GM18907 (cell line): ENCODE data around the gene NTM.

ENCODE experiments used
- ATAC-seq: cut with Tn5 transposase; IDR thresholded peaks from one replicate; pipeline ENCODE4 v1.9.1; 2021; ENCODE audit warnings: mild to moderate bottlenecking, moderate library complexity; ENCODE audit not compliant: unreplicated experiment

Gene NTM

DNA sequence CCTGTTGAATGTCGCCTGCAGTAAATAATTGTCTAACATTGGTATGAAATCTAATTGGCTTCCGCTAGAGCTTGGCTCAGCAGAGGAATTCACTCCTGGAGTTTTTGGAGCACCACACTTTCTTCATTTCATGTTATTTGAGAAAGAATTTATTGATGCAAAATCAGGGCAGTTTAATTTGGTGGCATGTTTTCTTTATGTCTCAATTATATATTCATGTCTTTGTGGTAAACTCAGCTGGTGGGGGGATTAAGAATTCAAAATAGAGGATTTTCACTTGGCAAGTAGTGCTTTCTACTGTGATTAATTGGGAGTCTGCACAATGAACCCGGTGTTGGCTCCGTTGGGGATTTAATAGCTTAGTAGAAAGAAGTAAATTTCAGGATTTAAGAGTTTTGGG is 784.4 kb downstream of the NTM start:
- no peak for ATAC-seq

DNA sequence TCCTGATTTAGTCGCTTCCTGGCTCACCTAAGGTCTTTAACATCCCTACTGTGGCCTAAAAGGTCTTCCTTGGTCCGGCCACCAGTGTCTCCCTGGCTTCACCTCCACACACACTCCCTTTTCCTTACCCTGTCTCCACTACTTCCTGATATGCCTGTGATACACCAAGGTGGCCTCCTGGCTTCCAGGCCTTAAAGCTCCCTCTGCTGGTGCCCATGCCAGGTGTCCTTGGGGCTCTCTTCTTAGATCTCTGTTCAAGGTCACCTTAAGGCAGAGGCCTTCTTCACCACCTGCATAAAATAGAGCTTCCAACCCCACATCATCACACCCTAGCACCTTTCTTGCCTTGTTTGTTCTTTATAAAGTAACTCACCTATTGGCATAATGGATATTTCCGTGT is 787.7 kb downstream of the NTM start:
- ATAC-seq: no peak

DNA sequence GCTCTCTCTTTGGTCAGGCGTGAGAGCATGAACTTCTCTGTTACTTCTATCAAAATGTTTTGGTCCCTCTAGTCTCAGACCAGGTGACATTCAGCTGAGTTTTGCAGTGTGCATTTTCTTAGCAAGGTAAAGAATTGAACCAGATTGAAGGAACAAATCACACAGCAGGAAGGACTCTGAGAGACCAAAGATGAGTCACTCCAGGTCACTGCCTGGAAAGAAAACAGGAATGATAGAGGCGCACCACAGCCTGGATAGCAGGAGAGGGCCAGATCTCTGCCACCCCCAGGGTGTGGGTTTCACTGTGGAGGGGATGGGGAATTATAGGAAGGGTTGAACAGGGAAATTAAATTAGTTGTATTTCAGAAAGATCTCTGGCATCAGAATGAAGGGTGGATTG is 788.3 kb downstream of the NTM start:
- ATAC-seq: no peak

DNA sequence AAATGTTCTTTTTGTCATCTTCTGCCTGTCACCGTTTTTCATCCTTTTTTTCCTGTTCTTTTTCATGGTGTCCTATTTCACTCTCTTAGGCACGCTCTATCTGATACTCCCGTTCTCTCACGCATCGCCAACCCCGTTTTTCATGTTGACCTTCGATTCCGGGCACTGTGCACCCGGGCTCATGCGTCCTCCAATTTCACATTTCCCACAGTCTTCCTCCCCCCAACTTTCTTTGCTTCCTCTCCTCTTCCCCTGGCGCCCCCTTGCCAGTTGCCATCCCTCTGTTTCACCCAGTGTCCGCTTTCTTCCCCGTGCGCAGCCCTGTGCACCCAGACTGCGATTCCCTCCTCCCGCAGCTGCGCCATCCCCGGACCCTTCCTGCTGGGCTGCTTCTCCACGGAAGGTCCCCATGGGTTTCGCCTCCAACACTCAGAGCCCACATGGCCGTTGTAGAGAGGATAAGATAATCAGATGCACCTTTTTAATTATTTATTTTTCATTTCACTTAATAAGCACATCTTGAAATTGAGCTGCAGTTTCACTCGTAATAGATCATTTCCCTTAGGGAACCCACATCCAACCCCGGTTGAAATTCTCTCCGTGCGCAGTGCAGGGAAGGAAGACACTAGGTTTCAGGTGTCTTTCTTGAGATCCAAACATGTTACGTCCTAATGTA is 791.1 kb downstream of the NTM start:
- ATAC-seq: no peak

DNA sequence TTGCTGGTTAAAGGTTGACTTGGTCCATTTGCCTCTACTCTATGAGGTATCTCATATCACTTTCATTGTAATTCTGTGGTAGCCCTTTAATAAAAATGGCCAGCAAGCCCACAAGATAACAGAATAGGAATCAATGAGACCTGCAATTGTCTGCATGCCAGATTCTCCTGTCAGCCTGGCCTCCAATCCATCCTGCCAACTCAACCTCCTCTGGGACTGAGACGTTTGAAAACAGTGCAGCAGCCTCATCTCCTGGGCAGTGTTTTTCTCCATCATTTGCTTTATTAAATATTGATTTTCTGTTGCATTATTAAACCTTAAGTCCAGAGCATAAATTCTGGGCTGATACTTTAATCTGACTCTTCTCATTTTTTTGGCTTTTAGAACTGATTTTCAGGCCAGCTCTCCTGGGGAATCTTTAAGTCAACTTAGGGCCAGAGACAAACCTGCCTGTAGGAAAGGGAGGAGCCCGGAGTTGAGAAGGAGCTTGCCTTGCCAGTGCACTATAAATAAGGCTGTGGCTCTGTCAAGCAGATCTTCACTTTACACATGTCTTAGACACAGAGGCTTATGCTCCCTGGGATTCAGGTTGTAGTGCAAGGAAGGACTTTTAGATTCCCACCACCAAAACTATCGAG is 798.0 kb downstream of the NTM start:
- ATAC-seq: no peak

DNA sequence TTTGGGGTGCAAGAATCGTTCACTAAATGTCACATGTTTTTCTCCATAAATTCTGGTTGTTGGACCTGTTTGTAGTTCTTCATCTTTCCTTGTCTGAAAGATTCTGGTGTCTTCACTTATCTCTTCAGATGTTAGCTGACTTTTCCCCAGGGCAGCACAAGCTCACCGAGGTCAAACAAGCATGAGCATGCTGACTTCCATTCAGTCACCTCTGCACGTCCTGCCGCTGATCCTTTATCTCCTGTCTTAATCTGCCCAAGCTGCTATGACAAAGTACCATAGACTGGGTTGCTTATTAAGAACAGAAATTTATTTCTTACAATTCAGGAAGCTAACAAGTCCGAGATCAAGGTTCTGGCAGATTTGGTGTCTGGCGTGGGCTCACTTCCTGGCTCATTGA is 800.6 kb downstream of the NTM start:
- no peak for ATAC-seq

DNA sequence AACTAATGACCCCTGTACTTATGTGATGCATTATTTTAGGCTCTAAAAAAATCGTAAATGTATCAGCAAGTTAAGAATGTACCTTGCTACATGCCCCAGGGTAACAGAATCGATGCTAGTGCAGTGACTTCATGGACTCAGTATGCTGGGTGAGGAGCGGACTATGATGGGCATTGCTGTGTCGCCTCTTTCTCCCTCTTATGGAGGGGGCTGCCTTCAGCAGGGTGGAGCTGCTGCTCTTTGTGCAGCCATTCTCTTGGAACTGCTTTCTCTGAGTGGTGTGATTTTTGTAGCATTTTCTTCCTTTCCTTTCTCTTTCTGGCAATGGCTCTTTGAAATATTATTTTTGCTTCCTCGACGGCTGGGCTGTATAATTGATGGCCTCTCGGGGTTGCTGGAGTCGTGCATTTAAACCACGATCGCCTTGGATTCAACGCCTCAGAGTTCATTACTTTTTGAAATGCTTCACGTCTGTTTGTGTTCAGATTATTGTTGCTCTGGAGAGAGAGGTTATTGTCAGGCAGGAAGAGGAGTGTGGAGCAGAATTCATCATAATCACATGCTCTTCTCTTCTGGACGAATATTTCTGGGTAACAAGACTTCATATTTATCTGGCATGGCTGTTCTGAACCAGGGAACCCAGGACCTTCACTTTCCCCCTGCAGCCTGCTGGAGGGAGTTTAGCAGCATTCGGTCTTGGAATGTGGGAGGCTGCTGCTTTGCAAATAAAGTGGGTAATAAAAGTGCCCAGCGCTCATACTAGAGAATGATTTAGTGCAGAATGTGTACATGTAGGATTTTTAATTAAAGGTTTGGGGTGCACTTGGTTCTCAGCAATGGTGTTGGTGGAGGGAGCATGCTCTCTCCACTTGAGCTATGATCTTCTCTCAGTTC is 804.2 kb downstream of the NTM start:
- no peak for ATAC-seq

DNA sequence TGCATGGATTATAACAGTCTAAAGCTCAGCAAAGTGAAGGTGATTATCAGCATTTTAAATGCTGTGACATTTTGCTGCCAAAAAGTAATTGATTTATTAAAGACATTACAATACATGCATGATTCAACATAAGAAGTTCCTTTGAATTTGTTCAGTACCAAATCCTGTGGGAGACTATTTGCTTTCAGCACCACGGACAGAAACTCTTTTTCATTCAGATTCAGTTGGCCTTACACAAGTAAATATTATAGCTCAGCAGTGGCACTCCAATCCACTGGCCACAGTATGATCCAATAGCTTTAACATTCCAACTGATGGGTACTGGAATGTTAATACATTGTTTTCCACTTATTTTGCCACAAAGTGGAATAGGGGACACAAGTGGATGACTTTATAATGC is 806.7 kb downstream of the NTM start:
- no peak for ATAC-seq

DNA sequence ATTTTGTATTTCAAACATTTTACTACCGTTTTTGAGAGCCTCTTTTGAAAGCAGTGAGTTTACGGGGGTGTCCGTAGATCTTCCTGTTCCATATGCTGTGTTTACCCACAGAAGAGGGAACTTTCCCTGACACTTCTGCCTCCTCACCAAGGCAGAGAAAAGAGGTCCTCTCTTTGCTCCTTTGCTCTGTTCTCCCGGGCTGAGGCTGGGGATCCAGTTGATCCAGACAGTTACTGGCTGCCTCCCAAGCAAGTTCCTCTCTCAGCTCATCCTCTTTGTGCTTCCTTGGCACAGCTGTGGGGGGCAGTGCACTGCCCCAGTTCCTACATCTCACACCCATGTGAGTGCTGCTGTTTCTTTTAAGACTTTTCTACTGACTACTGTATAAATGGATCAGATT is 813.7 kb downstream of the NTM start:
- ATAC-seq: no peak

DNA sequence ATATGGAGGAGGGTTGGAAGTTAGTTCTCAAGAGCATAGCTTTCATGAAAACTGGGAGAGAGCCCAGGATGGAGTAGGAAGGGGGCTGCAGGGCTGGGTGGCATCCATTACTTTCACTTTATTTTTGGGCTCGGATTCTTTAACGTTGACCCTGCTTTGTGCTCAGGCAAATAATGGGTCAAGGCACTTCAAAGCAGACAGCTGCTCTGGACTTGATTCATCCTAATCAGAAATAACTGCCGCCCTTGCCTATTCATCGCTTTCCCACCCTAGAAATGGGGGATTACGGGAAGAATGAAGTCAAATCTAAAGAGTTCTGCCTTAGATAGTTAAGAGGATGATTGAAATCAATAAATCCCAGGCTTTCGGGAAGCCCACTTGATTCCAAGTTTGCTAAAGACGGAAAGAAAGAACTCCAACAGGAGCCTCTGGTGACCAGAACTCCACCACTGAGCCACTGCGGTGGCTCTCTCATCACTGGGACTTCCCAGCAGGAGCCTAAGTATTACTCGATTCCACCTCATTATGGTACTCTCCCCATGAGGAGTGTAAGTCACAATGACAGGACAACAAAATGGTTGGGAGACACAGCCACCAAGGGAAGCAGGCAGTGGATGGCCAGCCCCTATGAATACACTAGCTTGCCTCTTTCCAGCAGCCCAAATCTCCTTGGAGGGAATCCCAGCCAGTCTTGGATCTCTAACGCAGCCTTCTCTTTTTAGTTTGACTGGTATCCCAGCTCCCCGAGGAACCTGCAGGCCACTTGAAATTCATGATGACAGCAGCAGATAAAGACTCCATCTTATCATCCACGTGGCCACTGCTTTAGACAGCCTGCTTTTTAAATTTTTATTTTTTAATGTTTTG is 815.5 kb downstream of the NTM start:
- ATAC-seq: no peak

DNA sequence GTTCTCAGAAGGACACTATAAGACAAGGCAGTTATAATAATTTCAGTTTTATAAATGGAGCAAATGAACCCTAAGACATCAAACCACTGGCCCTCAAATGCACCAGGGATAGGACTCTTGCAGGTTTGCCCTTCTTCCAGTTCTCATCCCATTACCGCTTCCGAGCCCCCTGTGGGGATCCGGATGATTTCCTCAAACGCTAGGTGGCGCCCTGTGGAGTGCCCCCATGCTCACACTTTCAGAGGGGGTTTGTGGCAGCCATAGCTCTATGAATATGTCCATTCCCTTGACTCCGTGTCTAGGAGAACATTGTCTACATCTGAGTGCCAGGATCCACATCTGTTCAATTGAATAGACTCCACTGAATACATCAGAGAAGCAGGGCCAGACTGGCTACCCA is 816.3 kb downstream of the NTM start:
- no peak for ATAC-seq

DNA sequence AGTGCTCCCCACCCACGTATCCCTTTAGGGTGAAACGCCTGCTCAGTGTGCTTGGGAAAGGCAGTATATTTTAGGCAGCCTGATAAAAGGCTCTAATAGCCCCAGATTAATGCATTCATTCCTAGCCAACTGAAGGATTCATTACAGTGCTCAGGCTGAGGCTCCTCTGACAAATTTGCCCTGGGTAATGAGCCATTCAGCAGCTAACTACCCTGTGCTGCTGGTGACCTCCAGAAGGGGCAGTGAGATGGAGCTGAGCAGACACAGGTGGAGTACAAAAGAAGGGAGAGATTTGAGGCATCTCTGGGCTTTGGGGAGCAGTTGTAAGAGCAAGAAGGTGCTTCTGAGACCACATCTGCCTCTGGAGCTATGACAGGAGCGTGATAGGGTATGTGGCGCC is 817.0 kb downstream of the NTM start:
- ATAC-seq: no peak

DNA sequence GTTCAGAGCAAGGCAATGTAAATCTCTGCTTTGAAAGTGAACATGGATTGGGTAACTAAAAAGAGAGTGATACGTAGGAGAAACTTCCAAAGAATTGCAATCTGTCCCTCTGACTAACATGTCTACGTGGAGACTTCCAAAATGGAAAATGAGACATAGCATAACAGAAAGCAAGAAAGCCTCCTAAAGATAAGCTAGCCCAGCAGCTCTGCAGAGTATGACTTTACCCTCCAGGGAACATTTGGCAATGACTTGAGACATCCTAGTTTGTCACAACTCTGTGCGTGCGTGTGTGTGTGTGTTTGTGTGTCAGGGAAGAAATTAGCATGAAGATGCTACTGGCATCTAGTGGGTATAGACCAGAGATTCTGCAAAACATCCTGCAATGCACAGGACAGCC is 817.4 kb downstream of the NTM start:
- ATAC-seq: no peak

DNA sequence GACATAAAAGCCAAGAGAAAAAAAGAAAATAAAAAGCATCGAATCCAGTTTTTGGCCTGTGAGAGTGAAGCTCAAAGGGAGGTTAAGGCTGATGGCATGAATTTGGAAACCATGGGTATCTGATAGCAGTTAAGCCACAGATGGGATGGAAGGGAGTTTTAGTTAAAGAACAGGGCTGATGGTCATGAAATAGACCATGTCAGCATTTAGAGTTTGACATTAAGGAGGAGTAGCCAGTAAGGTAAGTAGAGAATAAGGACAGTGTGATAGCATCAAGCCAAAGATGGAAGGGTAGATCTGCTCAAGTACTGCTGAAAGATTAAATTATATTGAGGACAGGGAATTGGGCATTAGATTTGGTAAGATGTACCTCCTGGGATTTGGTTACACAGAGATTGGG is 826.5 kb downstream of the NTM start:
- ATAC-seq: no peak

DNA sequence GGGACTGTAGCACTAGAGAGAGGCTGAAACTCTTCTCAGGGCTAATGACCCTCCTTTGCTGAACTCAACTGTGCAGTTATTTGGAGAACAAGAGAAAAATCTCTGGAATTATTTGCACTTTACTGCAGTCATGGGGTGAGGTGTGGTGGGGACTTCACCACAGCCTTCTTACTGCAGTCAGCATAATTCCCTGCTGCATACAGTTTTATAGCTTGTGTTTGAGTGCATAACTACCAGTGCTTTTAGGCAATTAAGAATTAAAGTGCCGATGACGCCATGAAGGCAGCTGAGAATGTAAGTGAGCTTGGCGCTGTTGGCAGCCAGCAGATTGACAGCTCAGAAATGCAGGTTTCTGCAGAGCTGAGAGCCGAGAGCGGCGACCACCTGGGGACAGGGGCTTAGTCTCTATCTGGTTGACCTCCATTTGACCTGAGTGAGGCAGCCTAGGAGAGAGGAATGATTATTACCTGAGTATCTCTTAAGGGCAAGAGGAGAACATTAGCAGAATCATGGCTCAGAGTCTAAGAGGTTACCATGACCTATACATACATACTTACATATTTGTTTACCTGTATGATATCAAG is 830.0 kb downstream of the NTM start:
- ATAC-seq: no peak

DNA sequence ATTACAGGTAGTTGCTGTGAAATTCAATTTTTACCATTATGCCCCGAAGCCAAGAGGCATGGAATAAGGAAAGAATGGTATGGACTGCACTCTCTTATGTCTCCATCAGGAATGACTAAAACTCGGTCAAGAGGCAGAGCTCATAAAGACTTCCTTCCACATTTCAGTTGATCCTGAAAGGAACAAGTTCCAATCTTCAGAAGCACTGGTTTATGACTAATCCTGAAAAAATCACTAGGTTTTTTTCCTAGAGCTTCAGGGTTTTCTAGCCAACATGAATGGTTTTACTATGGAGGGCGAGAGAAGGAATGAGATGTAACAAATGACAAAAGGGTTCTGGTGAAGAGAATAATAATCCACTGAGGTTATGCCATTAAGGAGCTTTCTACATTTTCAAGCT is 832.2 kb downstream of the NTM start:
- no peak for ATAC-seq

DNA sequence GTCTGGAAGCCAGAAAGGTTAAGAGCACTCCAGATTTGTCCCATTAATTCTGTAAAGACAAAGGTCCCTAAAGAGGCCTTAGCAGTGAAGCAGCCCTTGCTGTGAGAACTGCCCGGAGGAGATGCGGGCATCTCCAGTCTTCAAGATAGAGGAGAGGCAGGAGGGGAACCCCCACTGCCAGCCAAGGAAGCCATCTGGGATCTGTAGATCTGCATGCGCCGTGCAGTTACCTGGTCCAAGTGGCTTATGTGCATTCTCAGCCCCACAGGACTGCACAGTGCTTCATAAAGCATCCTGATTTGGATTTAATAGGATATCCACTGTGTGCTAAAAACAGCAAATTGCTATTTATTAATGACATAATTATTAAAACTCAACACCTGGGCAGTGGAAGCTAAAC is 834.6 kb downstream of the NTM start:
- ATAC-seq: no peak

DNA sequence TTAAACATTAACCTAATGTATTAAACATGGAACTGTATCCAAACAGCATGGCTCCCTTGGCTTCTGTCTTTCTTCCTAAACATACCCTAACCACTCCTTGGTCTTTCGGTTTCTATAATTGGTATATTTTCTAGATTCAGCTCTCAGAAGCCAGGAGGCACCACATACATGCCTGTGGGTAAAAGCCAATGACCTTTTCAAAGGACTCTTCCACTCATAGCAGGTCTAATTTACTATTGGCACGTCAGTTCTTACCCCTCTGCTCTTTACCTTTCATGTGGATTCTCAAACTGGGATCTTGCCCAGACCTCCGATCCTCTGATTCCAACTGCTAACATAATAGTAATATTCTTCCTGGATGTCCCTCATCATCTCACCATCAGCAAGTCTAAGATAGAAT is 835.1 kb downstream of the NTM start:
- ATAC-seq: no peak

DNA sequence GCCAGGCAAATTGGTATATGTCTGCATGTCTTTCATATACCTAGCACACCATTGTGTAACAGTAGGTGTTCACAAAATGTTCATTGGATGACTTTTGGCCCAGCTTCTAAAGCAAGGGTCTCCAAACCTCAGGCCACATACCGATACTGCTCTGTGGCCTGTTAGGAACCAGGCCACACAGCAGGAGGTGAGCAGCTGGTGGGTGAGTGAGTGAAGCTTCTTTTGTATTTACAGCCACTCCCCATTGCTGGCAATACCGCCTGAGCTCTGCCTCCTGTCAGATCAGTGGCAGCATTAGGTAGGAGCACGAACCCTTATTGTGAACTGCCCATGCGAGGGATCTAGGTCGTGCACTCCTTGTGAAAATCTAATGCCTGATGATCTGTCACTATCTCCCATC is 836.6 kb downstream of the NTM start:
- no peak for ATAC-seq

DNA sequence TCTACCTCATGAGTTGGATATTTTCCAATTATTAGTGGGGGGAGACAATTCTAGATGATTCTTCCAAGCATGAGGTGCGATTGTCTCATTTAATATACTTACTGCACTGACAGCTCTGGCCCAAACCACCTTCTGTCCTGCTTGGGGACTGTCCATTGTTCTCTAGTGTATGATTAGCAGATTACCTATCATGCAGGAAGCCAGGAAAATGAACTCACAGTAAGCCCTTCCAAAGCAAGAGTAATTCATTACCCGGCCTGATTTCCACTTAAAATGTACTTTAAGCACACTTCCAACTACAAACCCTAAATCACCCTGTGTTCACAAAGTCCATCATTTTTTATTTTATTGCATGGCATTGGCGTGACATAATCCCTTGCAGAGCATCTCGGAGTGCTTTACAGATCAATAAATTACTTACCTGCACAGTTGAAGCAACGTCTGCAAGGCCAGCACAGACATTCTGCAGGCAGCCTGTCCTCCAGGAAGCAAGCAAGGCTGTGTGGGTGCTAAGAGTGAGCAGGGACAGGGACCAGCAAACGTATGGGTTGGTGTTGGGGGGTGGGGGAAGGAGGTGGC is 838.2 kb downstream of the NTM start:
- ATAC-seq: no peak
